BE2C (cell line): ENCODE measurements around the gene BMPR1A.

Experiments
- DNase-seq: peaks from one replicate; pipeline ENCODE4 v3.0.0-alpha.2; 2020
- H3K27me3 ChIP-seq: fragments of 250-450 bp; sonication (Bioruptor Pico); 2 replicates; pipeline ENCODE4 v1.5.1; 2020; ENCODE audit warnings: mild to moderate bottlenecking
- H3K36me3 ChIP-seq: fragments of 250-450 bp; sonication (Bioruptor Pico); 2 replicates; pipeline ENCODE4 v1.5.1; 2020; ENCODE audit warnings: mild to moderate bottlenecking
- H3K4me1 ChIP-seq: fragments of 250-450 bp; sonication (Bioruptor Pico); 2 replicates; pipeline ENCODE4 v1.5.1; 2020
- H3K4me3 ChIP-seq: 2 replicates; pipeline ENCODE4 v1.5.1; 2011; ENCODE audit warnings: low read depth, low read length
- H3K9me3 ChIP-seq: fragments of 250-450 bp; sonication (Bioruptor Pico); 2 replicates; pipeline ENCODE4 v1.5.1; 2020
- CTCF ChIP-seq: IDR thresholded peaks from 2 replicates; pipeline ENCODE4 v1.5.1; 2012; ENCODE audit warnings: mild to moderate bottlenecking, low read depth, low read length

Gene BMPR1A

DNA sequence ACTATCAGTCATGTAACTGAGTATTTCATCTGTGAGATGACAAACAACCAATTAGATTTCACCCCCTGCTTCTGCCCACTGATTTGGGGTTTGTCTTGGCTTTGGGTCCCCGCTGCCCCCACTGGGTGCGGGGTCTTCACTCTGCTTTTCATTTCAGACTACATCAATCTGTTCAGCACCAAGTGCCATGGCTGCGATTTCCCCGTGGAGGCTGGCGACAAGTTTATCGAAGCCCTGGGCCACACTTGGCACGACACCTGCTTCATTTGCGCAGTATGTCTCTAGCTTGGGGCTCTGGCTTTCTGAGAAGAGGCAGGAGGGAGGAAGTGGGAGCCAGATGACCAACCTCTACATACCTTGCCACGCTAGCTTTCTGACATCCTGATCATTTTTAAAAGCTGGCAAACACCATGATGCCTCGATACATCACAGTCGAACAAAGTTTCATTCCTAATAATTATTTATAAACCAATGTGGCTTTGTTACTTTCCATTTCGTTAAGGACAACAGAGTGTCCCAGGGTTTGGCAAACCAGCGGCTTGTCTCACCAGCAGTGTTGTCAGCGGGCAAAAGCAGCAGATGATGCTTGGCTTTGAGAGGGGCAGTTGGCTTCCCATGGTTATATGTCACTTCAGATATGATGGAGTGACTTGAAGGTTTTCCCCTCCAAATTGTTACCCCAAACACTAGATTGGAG, 30.3 kb upstream of the BMPR1A start:
- Histone ChIP-seq H3K4me1 (no peaks in the 10 kb centered on the region), H3K36me3 (no peaks in the 10 kb centered on the region; the same call in 1 of the 2 replicates), H3K27me3 (no peaks in the 10 kb centered on the region), H3K9me3 (no peaks in the 10 kb centered on the region), H3K4me3 (no peak overlapping the region)
- DNase-seq = no peak
- no peak for TF ChIP-seq CTCF

DNA sequence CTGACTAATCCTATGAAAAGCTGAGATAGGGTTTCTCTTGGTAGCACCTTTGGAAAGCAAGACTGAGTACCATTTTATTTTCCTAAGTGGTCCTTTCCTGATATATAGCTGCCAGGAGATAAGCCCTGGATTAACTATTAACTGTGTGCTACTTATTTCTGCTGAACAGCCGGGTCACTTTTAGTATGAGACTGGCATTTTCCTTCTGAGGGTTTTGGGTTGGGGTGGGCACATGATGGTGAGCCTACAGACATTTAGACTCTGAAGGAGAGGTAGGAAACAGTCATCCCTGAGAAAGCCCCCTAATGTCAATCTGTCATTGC, 29.8 kb upstream of the BMPR1A start:
- no peak for TF ChIP-seq CTCF
- no peaks in the 10 kb centered on the region for H3K27me3 ChIP-seq
- H3K4me1 ChIP-seq = no peaks in the 10 kb centered on the region
- H3K9me3 ChIP-seq = no peaks in the 10 kb centered on the region
- H3K36me3 ChIP-seq = no peaks in the 10 kb centered on the region; the same call in 1 of the 2 replicates
- DNase-seq = no peak
- no peak overlapping the region for H3K4me3 ChIP-seq

DNA sequence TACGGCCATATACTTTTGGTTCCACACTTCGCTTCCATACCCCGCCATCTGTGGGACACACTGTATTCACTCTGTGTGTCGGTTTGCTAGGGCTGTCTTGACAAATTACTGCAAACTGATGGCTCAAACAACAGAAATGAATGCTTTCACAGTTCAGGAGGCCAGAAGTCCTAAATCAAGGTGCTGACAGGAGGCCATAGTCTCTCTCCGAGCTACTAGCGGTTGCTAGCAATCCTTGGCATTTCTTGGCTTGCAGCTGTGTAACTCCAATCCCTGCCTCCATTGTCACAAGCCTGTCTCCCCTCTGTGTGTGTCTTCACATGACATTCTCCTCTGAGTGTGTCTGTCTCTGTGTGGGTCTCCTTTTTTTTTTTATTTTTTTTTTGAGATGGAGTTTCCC, 28.9 kb upstream of the BMPR1A start:
- Histone ChIP-seq H3K9me3 (no peaks in the 10 kb centered on the region), H3K4me1 (no peaks in the 10 kb centered on the region), H3K27me3 (no peaks in the 10 kb centered on the region), H3K4me3 (no peak overlapping the region), H3K36me3 (no peaks in the 10 kb centered on the region)
- no peak for TF ChIP-seq CTCF
- no peak for DNase-seq

GRCh38 chr10:86728056-86728455, 28.4 kb upstream of the BMPR1A start:
- Histone ChIP-seq H3K36me3 (no peaks in the 10 kb centered on the region), H3K27me3 (no peaks in the 10 kb centered on the region), H3K4me1 (no peaks in the 10 kb centered on the region), H3K4me3 (no peak overlapping the region), H3K9me3 (no peaks in the 10 kb centered on the region)
- no peak for TF ChIP-seq CTCF
- no peak for DNase-seq

GRCh38 chr10:86729677-86730076, 26.7 kb upstream of the BMPR1A start:
- Histone ChIP-seq H3K9me3 (no peaks in the 10 kb centered on the region), H3K27me3 (no peaks in the 10 kb centered on the region), H3K4me1 (no peaks in the 10 kb centered on the region), H3K4me3 (no peak overlapping the region), H3K36me3 (no peaks in the 10 kb centered on the region; the same call in 1 of the 2 replicates)
- no peak for DNase-seq
- no peak for TF ChIP-seq CTCF

GRCh38 chr10:86730227-86730626, 26.2 kb upstream of the BMPR1A start:
- Histone ChIP-seq H3K36me3 (no peaks in the 10 kb centered on the region; the same call in 1 of the 2 replicates), H3K4me1 (no peaks in the 10 kb centered on the region), H3K9me3 (no peaks in the 10 kb centered on the region), H3K27me3 (no peaks in the 10 kb centered on the region), H3K4me3 (no peak overlapping the region)
- DNase-seq = peak; percentile 69
- TF ChIP-seq CTCF = no peak
